NCI-H146 treated with DMSO at 0.1 percent for 48 hours (cell line): ENCODE results near the gene TMEM150C.
A peak's percentile ranks its signal among the peaks of the same experiment; 100 is the strongest.
"Not testable (repeated sequence)": the region's sequence is repeated elsewhere in the genome, so short reads cannot be mapped to it uniquely, and the experiment has no call there.

ENCODE experiments used
- DNase-seq: peaks from one replicate; lab custom pipeline; 2025; ENCODE audit not compliant: unreplicated experiment; lab: John Stamatoyannopoulos, UW

TMEM150C gene

DNA sequence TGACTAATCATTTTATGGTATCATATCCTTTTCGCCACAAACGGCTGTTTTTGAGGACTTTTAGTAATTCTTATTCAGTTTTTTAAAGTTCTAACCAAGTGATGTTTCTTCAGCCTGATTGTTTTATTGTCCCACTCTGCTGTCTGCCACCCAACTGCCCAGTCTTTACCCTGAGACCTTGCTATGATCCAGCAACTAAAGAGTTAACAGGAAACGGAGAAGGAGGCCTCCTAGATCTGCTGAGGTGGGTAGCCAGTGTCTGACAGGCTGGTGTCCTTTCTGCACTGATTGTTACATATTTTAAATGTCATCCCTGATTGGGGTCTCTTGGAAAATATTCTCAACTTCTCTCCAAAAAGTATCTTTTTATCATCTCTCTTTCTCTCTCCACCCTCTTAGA is 7.9 kb upstream of the TMEM150C start:
- no peak for DNase-seq

DNA sequence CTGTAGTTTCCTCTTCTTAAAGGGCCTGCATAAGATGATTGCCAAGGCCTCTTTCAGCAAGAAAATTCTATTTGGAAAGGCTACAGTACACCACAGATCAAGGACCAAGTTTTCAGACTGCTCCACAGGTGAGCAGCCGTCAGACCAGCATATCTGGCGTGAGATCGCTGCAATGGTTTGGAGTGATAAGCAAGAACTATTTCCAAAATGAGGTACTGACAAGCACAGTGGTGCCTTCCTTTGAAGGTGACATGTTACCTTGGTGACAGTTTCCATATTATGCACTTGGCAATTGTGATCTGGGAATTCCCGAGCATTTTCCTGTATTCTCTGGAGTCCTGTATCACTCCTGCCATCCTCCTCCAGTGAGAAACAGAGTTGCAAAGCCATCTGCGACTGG is 7.3 kb upstream of the TMEM150C start:
- DNase-seq: no peak

DNA sequence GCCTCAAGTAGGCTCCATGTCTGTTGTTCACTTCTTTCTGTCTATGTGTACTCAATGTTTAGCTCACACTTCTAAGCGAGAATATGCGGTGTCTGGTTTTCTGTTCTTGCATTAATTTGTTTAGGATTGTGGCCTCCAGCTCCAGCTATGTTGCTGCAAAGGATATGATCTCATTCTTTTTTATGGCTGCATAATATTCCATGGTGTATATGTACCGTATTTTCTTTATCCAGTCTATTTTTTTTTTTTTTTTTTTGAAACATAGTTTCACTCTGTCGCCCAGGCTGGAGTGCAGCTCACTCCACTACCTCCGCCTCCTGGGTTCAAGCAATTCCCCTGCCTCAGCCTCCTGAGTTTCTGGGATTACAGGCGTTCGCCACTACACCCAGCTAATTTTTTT is 5.7 kb upstream of the TMEM150C start:
- DNase-seq: no peak

- DNase-seq: peak; percentile 7
Measured at GRCh38 chr4:82562564-82562854, 721 bp upstream of the TMEM150C start.

- no peak for DNase-seq
Measured at GRCh38 chr4:82560853-82561785, 669 bp downstream of the TMEM150C start.

DNA sequence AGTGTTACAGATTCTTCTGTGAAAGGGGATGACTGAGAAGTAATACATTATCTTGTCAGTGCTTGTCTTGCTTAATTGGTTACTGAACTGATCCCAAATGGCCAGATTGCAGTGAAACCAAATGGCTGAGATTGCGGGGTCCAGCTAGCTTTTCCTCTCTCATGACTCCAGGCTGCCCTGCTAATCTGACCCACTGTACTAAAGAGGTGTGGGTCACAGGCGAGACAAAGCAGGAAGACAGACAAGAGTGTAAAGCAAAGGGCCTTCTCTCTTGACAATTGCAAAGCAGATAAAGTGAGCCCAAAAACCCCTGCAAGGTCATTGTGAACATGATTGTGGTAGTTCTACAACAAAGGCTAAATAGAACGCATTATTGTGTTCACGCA is 2.1 kb downstream of the TMEM150C start:
- DNase-seq: no peak

DNA sequence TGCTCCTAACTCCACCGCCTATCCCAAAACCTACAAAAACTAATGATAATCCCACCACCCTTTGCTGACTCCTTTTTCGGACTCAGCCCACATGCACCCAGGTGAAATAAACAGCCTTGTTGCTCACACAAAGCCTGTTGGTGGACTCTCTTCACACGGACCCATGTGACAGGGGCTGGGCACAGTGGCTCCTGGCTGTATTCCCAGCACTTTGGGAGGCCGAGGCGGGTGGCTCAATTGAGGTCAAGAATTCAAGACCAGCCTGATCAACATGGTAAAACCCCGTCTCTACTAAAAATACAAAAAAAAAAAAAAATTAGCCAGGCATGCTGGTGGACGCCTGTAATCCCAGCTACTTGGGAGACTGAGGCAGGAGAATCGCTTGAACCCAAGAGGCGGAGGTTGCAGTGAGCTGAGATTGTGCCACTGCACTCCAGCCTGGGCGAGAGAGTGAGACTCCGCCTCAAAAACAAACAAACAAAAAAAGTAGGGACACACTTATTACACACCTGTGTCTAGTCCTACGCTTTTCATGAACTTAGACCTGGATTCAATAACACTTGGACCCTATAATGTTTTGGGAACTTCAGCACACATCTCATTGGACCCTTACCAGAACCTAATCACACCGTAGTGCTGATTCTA is 2.6 kb downstream of the TMEM150C start:
- not testable (repeated sequence) for DNase-seq

GRCh38 chr4:82555276-82555675 is 6.5 kb downstream of the TMEM150C start:
- no peak for DNase-seq

DNA sequence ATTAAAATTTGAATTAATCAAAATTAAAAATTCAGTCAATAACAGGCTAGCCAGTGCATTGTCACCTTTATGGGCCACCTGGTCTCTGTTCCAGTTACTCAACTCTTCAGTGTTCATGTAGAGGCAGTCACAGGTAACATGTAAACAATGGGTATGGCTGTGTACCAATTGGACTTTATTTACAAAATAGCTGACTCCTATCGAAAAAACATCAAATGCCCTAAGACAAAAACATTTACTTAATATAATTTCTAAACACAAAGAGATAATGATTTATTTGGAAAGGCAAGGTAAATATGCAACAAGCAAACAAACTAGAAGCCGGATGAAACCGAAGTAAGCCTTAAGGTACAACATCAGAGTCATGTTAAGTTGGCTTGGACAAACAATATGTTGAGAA is 8.8 kb downstream of the TMEM150C start:
- no peak for DNase-seq

DNA sequence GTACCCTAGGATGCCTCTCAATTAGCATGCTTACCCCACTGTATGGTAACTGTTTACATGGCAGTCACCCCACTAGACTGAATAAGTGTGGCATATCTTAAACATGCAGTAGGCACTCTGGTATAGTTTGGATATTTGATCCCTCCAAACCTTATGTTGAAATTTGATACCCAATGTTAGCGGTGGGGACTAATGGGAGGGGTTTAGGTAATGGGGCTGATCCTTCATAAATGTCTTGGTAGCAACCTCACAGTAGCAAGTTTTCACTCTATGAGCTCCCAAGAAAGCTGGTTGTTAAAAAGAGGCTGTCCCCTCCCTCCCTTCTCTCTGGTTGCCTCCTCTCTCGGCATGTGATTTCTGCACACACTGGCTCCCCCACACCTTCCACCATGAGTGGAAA is 10.1 kb downstream of the TMEM150C start:
- DNase-seq: no peak

DNA sequence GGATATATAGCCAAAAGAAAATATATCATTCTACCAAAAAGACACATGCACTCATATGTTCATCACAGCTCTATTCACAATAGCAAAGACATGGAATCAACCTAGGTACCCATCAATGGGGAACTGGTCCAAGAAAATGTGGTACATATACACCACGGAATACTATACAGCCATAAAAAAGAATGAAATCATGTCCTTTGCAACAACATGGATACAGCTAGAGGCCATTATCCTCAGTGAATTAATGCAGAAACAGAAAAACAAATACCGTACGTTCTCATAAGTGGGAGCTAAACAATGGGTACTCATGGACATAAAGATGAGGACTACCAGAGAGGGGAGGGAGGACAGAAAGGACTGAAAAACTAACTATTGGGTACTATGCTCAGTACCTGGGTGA is 13.9 kb downstream of the TMEM150C start:
- not testable (repeated sequence) for DNase-seq

DNA sequence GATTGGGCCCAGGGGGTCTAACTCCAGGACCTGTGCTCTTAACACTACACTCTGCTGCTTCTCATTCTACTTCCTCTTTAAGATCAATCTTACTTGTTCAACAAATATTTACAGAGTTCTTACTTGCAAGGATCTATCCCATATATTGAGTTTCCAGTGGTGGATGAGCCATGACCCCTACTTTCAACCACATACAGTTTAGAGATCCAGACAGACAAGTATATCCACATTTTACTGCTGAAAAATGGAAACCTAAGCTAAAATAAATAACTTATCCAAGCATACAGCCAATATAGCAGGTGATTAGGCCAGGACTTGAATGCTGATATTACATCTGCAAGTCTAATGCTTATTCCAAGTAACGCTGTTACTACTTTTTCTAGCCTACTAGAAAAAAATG is 18.7 kb downstream of the TMEM150C start:
- DNase-seq: no peak

- no peak for DNase-seq
Measured at GRCh38 chr4:82542642-82543041, 19.1 kb downstream of the TMEM150C start.

DNA sequence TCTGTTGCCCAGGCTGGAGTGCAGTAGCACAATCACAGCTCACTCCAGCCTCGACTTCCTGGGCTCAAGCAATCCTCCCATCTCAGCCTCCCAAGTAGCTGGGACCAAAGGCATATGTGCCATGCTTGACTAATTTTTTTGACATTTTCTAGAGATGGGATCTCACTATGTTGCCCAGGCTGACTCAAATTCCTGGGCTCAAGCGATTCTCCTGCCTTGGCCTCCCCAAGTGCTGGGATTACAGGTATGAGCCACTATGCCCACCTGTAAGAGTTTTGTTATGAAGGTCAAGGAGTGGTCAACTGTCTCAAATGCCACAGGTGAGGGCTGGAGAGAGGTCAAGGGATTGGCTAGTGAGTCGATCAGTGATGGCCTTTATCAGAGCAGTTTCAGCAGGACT is 32.5 kb downstream of the TMEM150C start:
- no peak for DNase-seq

DNA sequence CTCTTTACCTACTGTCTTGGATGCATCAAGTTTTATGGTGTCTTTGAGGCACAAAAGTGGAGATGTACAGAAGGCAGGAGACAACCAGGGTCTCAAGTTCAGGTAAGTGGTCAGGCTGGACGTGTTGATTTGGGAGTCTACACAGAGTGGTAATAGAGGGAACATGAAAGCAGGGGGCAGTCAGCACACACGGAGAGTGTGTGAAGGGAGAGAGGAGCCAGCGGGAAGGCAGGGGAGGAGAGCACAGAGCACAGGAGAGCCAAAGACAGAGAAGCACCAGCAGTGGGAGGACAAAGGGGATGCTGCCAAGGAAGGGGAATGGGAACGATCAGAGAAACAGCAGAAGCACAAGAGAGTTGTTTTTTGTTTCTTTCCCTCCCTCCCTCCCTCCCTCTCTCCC is 32.9 kb downstream of the TMEM150C start:
- no peak for DNase-seq

DNA sequence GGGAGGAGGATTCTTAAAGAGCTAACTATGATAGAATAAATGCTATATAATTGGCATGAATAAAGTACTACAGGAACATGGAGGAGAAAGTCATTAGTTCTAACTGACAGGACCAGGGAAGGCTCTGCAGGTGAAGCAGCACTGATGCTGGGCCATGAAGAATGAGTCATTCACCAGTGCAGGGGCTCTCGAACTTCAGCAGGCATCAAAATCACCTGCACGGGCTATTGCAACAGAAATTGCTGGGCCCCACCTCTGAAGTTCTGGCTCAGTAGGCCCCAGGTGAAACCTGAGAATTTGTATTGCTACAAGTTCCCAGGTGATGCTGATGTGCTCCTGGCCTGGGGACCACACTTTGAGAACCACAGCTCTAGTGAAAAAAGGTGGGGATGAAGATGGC is 33.7 kb downstream of the TMEM150C start:
- no peak for DNase-seq

DNA sequence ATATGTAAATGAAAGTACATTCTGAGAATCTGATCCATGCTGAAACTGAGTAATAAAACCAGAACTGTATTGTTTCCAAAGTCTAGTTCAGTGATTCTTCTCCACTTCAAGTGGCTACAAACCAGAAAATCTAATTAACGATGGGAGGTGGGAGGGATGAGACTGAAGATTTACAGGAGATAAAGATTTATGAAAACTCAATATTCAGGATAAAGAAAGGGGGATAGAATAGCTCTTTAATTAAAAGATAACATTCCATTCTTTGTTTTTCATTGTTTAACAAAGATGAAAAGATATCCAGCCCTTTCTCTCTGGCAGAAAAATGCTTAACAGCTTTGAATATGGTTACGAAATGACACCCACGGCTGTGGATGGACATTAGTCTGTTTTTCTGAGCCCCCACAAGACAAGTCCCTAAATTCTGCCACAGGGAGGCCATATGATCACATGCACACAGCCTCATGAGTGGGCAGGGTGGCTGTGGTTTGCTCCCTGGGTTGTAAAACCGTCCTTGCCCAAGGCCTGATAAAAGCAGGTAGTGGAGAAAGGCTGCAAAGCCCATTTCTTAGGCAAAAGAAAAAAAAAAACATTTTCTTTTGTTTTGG is 36.4 kb downstream of the TMEM150C start:
- no peak for DNase-seq

GRCh38 chr4:82524570-82525152 is 37.1 kb downstream of the TMEM150C start:
- peak; percentile 32 for DNase-seq

GRCh38 chr4:82523179-82523578 is 38.6 kb downstream of the TMEM150C start:
- peak; percentile 21 for DNase-seq

DNA sequence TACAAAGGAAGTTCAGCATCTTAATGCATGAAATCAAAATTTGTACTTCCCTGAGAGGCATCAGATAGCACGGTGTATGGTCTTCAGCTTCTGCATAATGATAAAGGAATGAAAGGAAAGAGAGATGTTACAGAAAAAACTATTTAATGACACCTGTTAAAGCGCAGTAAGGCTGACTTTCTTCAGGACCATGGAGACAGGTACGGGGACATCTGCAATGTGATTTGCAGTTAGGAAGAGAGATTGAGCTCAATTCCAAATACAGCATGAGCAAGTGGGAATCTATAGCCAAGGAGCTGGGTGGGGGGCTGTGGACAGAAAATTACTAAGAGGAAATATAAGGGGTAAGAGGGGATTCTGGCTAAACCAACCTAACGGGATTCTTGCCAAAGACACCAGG is 39.3 kb downstream of the TMEM150C start:
- DNase-seq: no peak

GRCh38 chr4:82521283-82521682 is 40.5 kb downstream of the TMEM150C start:
- DNase-seq: no peak

DNA sequence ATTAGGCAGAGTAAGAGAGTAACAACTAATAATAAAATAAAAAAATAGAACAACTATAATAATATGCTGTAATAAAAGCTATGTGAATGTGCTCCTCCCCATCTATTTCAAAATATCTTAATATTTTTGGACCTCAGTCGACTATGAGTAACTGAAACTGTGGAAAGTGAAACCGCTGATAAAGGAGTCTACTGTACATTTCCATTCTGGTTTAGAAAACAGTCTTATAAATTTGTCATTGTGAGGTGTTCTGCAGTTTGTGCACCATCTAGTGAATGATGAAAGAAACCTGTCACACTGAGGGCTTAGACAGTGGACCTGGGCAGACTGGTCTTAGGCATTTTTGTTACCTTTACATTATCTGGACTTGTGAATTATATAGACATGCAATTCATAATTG is 42.0 kb downstream of the TMEM150C start:
- no peak for DNase-seq
